Measurements from ENCODE around the gene GGN. TPM values are rescaled to one million over a fixed set of nuclear protein-coding genes. Genes with fewer than 3 reads are reported as not detected.

GGN gene
- polyA plus RNA-seq, 1 of the 3 experiments (the other 2 are of a cell fraction) = 0.48 TPM

DNA sequence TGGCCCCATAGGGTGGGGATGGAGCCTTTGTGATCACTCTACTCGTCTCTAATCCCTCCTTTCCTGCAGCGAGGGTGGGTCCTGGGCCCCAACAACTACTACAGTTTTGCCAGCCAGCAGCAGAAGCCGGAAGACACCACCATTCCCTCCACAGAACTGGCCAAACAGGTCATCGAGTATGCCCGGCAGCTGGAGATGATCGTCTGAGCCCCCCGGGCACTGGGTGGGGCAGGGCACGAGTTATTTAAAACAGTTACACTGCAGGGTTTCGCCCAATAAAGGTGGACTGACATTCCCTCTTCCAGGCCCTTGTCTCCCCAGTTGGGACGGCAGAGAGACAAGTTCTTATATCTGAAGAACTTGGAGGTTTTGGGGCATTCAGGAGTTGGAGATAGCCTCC, 4.7 kb downstream of the GGN start:
- ChIA-PET POLR2A (no interaction called here), CTCF (interaction anchor here (1.8 kb wide), 1 partner anchor 481 kb away, joined by 3 read pairs; no protein-coding TSS in a partner anchor)
- no peak overlapping the region for H2AFZ ChIP-seq (ENCODE audit: low read depth)
- H3K9ac ChIP-seq = no peak overlapping the region
- H3K4me3 ChIP-seq (ENCODE audit: low read depth in 2 of 2, low read length in 1 of 2) = no peak overlapping the region
- no peaks in the 10 kb centered on the region for H3K27me3 ChIP-seq (ENCODE audit: insufficient read depth)
- peaks cover 21% of the 10 kb centered on the region for H3K79me2 ChIP-seq (ENCODE audit: insufficient read depth)
- H3K4me1 ChIP-seq (ENCODE audit: control insufficient read depth in 1 of 2, insufficient read depth in 2 of 2, low read depth in 1 of 2, low read length in 1 of 2) = peaks cover 0 to 7% of the 10 kb centered on the region in 2 experiments; a peak in 1 of 4 replicates
- 95% methylated on average over 10 of the region's 10 CpGs for WGBS (ENCODE audit: low lambda C conversion rate)
- H3K27ac ChIP-seq (ENCODE audit: low read depth in 2 of 2, low read length in 1 of 2) = no peak overlapping the region
- peaks cover 12% of the 10 kb centered on the region for H3F3A ChIP-seq (replicated peaks; ENCODE audit: insufficient read depth)
- no peaks in the 10 kb centered on the region for H3K9me2 ChIP-seq
- H4K20me1 ChIP-seq (ENCODE audit: insufficient read depth) = 0 out of 2 replicates have a peak, but pooled peaks cover 8% of the 10 kb centered on the region
- no peaks in the 10 kb centered on the region for H3K9me3 ChIP-seq
- DNase-seq = no peak
- H3K36me3 ChIP-seq (replicated peaks in 1 of 2; ENCODE audit: control insufficient read depth in 1 of 2, insufficient read depth in 2 of 2, low read length in 1 of 2) = peaks cover 12 to 41% of the 10 kb centered on the region in 2 experiments
- no peak overlapping the region for H3K4me2 ChIP-seq
- TF ChIP-seq, protein P1, sequence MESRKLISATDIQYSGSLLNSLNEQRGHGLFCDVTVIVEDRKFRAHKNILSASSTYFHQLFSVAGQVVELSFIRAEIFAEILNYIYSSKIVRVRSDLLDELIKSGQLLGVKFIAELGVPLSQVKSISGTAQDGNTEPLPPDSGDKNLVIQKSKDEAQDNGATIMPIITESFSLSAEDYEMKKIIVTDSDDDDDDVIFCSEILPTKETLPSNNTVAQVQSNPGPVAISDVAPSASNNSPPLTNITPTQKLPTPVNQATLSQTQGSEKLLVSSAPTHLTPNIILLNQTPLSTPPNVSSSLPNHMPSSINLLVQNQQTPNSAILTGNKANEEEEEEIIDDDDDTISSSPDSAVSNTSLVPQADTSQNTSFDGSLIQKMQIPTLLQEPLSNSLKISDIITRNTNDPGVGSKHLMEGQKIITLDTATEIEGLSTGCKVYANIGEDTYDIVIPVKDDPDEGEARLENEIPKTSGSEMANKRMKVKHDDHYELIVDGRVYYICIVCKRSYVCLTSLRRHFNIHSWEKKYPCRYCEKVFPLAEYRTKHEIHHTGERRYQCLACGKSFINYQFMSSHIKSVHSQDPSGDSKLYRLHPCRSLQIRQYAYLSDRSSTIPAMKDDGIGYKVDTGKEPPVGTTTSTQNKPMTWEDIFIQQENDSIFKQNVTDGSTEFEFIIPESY (IDR thresholded peaks at IDR 0.05; ENCODE audit: borderline replicate concordance, low read depth) = no peak
- TF ChIP-seq YY1 (IDR thresholded peaks at IDR 0.05; ENCODE audit: low read depth) = no peak
- TF ChIP-seq SIN3A (IDR thresholded peaks at IDR 0.05; ENCODE audit: borderline replicate concordance, low read depth, low read length) = no peak
- TF ChIP-seq FOSL2 (IDR thresholded peaks at IDR 0.05; ENCODE audit: borderline replicate concordance, low read depth) = no peak
- TF ChIP-seq RCOR1 (IDR thresholded peaks at IDR 0.05; ENCODE audit: low read length) = no peak
- no peak for TF ChIP-seq FOXJ3 (CRISPR knock-in tag; IDR thresholded peaks at IDR 0.05)
- TF ChIP-seq SMC3 (IDR thresholded peaks at IDR 0.05; ENCODE audit: low read depth, low read length) = no peak
- no peak for TF ChIP-seq TCF12 (IDR thresholded peaks at IDR 0.05)
- TF ChIP-seq, protein P2, sequence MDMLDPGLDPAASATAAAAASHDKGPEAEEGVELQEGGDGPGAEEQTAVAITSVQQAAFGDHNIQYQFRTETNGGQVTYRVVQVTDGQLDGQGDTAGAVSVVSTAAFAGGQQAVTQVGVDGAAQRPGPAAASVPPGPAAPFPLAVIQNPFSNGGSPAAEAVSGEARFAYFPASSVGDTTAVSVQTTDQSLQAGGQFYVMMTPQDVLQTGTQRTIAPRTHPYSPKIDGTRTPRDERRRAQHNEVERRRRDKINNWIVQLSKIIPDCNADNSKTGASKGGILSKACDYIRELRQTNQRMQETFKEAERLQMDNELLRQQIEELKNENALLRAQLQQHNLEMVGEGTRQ (IDR thresholded peaks at IDR 0.05; ENCODE audit: borderline replicate concordance, low read depth, low read length) = no peak
- TF ChIP-seq, protein P3, sequence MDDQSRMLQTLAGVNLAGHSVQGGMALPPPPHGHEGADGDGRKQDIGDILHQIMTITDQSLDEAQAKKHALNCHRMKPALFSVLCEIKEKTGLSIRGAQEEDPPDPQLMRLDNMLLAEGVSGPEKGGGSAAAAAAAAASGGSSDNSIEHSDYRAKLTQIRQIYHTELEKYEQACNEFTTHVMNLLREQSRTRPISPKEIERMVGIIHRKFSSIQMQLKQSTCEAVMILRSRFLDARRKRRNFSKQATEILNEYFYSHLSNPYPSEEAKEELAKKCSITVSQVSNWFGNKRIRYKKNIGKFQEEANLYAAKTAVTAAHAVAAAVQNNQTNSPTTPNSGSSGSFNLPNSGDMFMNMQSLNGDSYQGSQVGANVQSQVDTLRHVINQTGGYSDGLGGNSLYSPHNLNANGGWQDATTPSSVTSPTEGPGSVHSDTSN (IDR thresholded peaks at IDR 0.05) = no peak
- no peak for TF ChIP-seq RFX5 (IDR thresholded peaks at IDR 0.05; ENCODE audit: low read length)

DNA sequence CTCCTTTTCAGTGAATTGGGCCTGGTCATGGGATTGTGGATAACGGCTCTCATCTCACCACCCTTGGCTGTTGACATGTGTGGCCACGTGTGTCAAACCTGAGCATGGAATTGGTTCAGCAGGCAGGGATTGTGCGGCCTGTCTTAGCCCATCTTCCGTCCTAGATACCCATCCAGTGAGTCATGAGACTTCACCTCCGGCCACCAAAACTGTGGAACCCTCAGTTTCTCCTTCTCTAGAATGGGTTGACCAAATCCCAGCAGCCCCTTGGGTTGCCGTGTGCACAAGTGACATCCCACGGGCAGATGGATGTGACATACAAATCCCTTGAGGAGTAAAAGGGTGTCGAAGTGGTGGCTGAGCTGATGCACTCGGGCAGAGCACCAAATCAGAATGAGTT, 6.7 kb downstream of the GGN start:
- 96% methylated on average over 7 of the region's 9 CpGs for WGBS (ENCODE audit: low lambda C conversion rate)
- H2AFZ ChIP-seq (ENCODE audit: low read depth) = no peak overlapping the region
- no peak overlapping the region for H3K4me3 ChIP-seq (ENCODE audit: low read depth in 2 of 2, low read length in 1 of 2)
- H3K9ac ChIP-seq = no peak overlapping the region
- H3K4me1 ChIP-seq (ENCODE audit: control insufficient read depth in 1 of 2, insufficient read depth in 2 of 2, low read depth in 1 of 2, low read length in 1 of 2) = peaks cover 4 to 7% of the 10 kb centered on the region in 2 experiments; a peak in 3 of 4 replicates
- no peaks in the 10 kb centered on the region for H3K27me3 ChIP-seq (ENCODE audit: insufficient read depth)
- H3K36me3 ChIP-seq (replicated peaks in 1 of 2; ENCODE audit: control insufficient read depth in 1 of 2, insufficient read depth in 2 of 2, low read length in 1 of 2) = peaks cover 25 to 44% of the 10 kb centered on the region in 2 experiments
- CTCF ChIA-PET = interaction anchor here (0.9 to 1.2 kb wide), 3 partner anchors 22 to 38 kb away, joined by 3 read pairs; partner anchors contain the start of gene FAM98C
- no peak overlapping the region for H3K4me2 ChIP-seq
- peaks cover 3% of the 10 kb centered on the region for H3F3A ChIP-seq (replicated peaks; ENCODE audit: insufficient read depth)
- TF ChIP-seq MEF2A (IDR thresholded peaks at IDR 0.05; ENCODE audit: borderline replicate concordance, low read depth) (no peak), NFIC (IDR thresholded peaks at IDR 0.05; ENCODE audit: borderline replicate concordance) (no peak), EP300 (IDR thresholded peaks at IDR 0.05; ENCODE audit: borderline replicate concordance in 1 of 2, low read depth in 1 of 2, low read length in 1 of 2) (no peak), NRF1 (IDR thresholded peaks at IDR 0.05; ENCODE audit: low read depth, low read length) (no peak), EZH2phosphoT487 (IDR thresholded peaks at IDR 0.05; ENCODE audit: borderline replicate concordance, low read depth) (no peak), FOSL2 (IDR thresholded peaks at IDR 0.05; ENCODE audit: borderline replicate concordance, low read depth) (no peak), GATA2 (CRISPR knock-in tag; IDR thresholded peaks at IDR 0.05) (no peak), CHD2 (IDR thresholded peaks at IDR 0.05; ENCODE audit: low read length, partially characterized antibody) (no peak), FOXM1 (IDR thresholded peaks at IDR 0.05; ENCODE audit: low read depth) (no peak), TAF1 (IDR thresholded peaks at IDR 0.05; ENCODE audit: borderline replicate concordance, low read depth, low read length) (no peak)
- peaks cover 41% of the 10 kb centered on the region for H3K79me2 ChIP-seq (ENCODE audit: insufficient read depth)
- H4K20me1 ChIP-seq (ENCODE audit: insufficient read depth) = peaks cover 24% of the 10 kb centered on the region
- no peaks in the 10 kb centered on the region for H3K9me2 ChIP-seq
- POLR2A ChIA-PET = no interaction called here
- H3K9me3 ChIP-seq = no peaks in the 10 kb centered on the region
- no peak overlapping the region for H3K27ac ChIP-seq (ENCODE audit: low read depth in 2 of 2, low read length in 1 of 2)
- no peak for DNase-seq

Data from SK-N-SH (cell line).